Fibroblast of skin of back (primary cell): ENCODE measurements around the gene SLC39A11.

Experiments
- DNase-seq: peaks from one replicate; pipeline ENCODE4 v3.0.0-alpha.2; 2013

SLC39A11 gene

DNA sequence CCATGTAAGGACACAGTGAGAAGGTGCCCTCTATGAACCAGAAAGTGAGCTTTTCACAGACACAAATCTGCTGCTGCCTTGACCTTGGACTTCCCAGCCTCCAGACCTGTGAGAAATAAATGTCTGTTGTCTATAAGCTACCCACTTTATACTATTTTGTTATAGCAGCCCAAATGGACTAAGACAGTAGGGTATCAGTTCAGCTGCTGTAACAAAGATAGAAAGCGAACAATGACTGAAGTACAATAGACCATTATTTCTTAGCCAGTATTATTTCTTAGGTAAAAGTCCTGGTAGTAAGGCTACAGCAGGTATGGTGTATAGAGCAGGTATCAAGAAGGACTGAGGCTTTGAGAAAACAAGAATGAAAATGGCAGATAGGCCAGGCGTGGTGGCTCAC is 117.0 kb downstream of the SLC39A11 start:
- no peak for DNase-seq

DNA sequence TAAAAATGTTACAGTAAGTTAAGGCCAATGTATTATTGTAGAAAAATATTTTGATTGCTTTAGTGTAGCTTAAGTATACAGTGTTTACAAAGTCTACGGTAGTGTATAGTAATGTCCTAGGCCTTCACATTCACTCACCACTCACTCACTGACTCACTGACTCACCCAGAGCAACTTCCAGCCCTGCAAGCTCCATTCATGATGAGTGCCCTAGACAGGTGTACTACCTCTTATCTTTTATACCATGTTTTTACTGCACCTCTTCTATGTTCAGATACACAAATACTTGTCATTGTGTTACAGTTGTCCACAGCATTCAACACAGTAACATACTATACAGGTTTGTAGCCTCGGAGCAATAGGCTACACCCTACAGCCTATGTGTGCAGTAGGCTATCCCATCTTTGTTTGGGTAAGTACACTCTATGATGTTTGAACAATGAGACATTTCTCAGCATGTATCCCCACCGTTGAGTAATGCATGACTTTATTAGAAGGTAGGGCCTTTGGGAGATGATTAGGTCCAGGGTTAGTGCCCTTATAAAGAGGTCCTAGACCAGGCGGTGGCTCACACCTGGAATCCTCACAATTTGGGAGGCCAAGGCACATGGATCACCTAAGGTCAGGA is 117.8 kb downstream of the SLC39A11 start:
- DNase-seq, result peak; percentile 67

DNA sequence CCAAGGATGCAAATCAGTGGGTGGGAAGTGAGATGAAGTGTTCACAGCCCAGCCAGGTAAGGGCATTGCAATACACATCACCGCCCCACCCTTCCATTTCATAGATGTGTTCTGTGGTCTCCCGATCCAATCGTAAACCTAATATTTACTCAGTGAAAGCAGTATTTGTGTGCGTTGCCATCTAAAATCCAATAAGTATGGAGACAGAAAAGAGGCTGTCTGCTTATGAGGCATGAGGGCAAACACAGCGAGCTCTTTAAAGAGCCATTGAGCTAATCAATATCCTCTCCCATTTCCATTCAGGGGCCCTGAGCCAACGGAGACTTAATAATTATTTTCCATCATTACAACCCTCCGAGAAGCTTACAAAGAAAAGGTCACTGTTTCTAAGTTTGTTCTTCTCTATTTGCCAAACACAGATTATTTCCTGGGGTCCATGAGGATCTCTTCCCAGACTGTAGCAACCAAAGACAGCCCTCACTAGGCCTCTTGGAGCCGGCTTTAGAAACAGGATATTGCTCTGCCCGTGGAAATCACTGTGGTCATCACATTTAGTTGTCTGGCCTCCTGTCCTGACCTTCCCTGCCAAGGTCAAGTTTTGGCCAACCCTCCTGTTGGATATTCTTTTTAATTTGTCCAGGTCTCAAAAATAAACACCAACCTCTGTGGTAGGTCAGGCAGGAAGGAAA is 120.1 kb downstream of the SLC39A11 start:
- no peak for DNase-seq

DNA sequence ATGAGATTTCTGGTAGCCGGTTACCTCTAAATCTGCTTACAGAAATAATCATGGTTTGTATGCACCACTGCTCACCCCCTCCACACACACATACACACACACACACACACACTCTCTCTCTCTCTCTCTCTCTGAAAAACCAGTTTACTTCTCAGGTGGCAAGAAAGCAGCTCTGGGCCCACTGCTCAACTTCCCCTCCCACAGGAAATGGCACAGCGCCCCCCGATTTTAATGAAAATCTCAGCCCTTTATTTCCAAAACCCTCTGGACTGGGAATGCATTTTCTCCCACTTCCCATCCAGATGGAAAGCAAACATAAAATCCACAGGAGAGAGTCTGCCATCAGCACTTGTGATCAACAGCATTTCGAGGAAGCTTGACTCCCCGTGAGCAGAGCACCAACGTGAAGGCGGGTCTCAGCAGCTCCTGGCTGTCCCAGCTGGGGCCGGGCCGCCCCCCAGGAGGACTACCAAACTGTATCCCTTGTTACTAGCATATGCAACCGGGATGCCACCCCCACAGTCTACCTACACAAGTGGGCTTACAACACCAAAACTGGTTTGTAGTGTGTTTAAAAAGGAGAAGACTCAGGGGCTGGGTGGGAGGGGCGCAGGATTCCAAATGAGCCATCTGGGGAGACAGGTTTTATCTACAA is 121.1 kb downstream of the SLC39A11 start:
- DNase-seq, result no peak

DNA sequence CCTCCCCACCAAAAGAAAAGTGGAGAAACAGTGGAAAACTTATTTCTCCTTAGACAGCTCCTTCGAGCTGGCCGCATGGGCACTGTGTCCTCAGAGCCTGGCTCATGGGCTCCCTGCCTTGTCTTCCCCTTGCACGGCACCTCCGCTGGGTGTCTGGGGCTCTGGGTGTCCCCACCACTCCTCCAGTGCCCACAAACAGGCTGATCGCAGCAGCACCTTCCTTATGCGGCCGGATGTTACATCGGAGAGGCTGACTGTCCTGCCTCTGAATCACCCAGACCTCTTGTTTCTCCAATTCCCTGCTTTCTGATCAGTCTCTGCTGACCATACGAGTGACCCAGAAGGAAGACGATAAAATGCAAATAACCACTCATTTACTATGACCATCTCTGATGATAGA is 121.7 kb downstream of the SLC39A11 start:
- no peak for DNase-seq

DNA sequence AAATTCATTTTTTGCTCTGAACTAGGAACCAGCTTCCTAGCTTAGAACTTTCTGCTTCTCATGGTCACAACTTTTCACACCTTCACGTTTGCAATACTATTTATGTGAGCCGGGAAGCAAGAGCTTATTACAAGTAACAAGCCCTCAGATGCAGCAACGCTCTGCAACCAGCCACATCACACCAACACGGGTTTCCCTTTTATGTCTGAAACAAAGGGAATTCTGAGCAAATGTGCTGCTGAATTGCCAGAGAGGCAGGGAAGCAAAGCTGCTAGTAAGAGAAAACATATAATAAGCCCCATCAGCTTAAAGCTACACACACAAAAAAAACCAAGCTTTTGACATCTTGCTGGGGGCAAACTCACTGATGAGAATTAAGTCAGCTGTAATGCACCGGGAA is 122.2 kb downstream of the SLC39A11 start:
- DNase-seq, result no peak

DNA sequence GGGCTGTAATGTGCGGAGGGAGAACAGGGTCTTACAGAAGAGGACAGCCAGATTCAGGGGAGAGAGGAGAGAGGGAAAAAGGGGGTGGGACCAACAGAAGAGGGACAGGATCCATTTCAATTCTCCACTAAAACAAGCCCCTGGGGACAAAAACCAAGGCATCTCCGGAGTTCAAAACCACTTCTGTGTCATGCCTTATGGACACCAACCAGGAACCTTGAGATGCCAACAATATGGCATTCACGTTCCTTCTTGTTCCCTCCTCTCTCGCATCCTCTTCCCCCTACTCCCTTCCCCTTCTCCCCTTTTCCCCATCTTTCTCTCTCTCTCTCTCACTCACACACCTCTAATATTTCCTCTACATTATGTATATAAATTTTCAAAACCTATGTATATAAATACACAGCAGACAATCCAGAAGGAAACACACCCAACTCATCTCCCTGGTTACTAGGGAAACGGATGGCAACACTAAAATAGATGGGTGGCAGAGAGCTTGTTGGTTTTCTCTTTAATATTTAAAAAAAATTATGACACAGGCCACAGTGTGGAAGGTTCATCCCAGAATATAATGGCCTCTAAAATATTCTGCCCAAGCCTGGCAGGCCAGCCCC is 123.1 kb downstream of the SLC39A11 start:
- no peak for DNase-seq

DNA sequence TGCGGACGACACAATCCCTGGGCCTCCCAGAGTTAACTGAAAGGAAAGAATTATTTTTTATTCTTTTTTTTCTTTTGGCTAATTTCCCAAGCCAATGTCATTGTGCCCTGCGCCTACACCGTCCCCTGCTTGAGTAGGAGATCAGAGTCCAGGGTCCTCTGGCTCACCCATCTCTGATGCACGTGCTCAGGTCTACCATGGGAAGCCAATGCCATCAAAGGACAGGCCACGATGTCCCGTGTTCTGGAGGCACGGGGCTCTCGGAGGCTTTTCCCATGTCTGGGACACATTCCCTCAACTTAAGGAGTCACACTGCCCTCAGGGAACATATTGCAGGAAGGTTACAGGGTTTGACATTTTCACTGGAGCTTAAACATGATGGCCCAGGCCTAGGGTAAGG is 123.7 kb downstream of the SLC39A11 start:
- no peak for DNase-seq

DNA sequence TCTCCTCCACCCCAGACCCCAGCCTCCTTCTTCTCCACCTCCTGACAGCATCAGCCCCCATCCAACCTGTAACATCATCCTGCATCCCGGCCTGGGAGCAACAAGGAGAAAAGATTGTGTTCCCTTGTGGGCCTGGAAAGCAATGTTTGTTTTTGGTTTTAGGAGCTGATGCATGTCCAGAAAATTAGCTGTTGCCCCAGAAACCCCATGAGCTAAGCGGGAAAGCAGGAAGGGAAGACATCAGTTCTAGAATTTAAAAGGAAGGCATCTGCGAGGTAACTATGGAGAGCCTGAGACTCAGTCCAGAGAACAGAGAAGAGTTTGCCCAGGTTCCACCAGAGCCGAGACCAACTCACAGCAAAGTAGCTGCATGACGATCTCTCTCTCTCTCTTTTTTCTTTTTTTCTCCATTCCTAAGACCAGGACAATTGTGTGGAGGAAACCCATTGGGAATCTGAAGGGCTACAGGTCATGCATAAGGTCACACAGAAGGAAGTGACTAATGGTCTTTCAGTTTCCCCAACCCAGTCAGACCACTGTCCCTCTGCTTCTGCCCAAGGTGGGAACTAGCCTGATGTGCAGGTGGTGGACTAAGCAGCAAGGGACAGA is 124.4 kb downstream of the SLC39A11 start:
- DNase-seq, result no peak

DNA sequence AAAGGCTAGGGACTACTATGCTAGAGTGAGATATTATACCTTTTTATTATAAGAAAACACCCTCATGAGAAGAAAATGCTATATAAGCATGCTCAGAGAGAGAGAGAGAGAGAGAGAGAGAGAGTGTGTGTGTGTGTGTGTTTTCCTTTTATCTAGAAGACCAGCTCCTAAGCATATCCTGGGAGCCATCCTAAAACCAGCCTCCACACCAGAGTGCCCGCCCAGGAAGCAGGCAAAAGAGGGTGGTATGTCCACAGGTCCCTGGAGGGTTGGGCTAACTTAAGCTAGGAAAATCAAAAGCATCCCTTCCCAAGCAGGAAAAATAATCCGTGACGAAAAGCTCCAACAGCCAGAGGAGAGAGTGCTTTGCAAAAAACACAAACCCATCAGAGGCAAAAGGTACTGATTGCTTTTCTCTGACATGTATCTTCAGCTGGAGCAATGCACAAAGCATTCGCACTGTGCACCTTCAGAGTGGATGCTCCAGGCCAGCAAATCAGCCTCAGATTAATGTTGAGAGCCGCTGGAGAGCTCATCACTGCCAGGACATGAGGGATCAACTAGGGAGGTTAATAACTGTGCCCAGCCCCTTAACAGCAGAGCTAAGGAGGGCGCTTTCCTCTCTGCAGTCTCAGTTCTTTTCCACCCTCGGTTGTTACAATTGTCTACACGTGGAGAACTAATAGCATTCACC is 125.1 kb downstream of the SLC39A11 start:
- peak; percentile 36 for DNase-seq

DNA sequence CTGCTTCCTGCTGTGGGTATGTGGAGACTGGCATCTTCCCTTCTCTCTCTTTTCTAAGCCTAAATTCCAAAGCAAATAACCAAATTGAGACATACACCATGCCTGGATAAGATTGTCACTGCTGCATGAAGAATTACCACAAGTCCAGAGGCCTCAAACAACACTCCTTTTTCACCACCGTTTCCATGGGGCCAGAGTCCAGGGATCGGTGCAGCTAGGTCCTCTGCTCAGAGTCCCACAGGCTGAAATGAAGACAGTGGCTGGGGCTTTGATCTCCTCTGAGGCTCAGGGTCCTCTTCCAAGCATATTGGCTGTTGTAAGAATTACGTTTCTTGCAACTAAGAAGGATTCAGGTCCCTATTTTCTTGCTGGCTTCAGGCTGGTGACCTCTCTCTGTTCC is 130.4 kb downstream of the SLC39A11 start:
- no peak for DNase-seq

DNA sequence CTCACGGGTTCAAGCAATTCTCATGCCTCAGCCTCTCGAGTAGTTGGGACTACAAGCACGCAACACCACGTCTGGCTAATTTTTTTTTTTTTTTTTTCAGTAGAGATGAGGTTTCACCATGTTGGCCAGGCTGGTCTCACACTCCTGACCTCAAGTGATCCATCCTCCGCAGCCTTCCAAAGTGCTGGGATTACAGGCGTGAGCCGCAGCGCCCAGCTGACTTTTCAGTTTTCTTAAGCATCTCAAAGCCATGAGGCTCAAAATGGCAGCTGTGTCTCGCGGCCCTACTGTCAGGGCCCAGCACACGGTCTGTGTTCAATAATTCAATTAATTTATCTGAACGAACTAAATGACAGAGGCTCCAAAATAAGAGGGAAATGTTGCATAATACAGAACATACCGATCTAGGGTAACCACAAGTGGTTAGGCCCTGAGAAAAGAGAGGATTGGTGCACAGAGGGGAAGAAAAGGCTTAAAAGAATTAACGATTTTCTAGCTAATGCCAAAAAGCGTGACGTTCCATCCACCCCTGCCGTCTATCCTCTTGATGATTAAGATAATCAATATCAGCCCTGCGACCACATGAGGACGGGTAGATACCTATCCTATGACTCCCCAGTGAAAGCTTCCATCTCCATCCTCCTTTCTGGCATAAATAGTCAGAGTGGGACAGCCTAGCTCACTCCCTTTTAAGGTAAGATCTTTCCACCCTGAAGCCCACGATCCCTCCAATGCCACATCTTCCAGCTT is 136.9 kb downstream of the SLC39A11 start:
- no peak for DNase-seq

DNA sequence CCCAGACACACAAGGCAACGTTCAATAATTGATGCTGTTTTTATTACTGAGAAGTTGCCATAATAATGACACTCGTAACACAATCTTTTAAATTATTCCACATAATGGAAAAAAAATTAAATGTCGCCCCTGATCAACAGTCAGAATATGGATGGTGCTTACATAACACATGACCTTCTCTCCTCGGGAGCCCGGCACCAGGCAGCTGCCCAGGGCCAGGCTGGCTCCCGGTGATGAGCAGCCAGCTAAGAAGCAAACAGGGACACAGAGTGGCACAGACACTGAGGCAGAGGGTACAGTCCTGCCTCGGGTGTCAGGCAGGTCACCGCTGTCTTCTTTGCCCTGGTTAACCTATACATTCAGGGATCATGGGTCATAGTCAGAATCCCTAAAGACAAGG is 137.9 kb downstream of the SLC39A11 start:
- DNase-seq, result no peak

DNA sequence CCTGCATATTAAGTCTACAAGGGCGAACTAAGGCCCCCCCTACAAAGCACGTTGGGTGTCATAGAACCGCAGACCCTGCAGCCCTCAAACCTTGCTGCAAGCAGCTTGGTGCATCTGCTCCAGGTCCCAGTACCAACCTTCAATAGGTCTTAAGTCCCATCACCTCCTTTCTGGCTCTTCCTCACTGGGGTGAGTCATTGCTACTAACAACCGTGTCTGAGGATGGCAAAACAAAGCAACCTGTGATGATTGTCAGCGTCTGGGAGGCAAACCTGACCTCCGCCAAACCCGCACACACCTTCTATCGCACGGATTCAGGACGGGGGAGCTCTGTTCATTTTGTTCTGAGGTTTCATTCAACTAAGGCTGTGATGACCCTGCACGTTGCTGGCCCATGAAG is 138.9 kb downstream of the SLC39A11 start:
- DNase-seq, result no peak

DNA sequence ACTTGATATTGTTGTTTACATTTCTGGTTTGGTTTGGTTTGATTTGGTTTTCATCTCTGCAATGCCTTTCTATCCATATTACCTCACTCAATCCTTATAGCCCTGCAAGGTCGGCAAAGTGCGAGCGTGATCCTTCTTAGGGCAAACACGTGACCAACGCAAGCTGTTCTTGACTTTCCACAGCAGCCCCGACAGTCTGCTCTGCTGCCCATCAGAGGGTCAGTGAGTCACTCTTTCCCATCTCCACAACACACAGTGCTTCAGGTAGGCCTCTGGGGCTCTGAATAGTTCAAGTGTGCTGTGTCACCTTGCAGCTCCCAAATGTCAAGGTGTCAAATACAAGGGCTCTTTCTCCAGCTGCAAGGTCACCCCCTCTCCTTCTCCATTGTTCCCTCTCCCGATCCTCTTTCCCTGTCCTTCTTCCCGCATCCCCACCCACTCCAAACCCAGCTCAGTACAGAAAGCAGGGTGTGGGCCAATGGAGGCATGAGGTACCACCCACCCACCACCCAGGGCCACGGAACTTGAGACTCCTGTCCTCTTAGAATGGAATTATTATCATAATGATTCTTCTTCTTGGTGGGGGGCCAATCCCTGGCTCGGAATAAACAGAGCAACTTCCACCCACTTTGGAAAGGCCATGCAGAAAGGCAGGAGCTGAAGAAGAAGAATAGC is 139.7 kb downstream of the SLC39A11 start:
- no peak for DNase-seq

DNA sequence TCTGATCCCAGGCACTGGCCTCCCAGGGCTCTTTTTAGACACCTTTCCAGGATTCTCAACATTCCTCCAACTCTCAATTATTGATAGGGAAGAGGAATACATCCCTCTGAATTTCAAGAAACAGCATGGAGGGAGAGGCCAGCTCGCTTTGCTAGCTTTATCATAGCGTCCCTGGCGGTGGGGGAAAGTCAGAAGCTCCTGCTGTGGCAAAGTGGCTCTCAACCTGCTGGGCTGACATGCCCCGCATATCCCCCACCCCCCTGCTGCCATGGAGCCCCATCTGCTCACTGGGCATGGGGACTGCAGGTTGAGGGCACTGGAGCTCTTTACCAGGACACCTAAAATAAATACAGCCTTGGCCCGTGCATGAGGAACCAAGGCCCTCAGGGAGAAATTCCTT is 140.3 kb downstream of the SLC39A11 start:
- no peak for DNase-seq

DNA sequence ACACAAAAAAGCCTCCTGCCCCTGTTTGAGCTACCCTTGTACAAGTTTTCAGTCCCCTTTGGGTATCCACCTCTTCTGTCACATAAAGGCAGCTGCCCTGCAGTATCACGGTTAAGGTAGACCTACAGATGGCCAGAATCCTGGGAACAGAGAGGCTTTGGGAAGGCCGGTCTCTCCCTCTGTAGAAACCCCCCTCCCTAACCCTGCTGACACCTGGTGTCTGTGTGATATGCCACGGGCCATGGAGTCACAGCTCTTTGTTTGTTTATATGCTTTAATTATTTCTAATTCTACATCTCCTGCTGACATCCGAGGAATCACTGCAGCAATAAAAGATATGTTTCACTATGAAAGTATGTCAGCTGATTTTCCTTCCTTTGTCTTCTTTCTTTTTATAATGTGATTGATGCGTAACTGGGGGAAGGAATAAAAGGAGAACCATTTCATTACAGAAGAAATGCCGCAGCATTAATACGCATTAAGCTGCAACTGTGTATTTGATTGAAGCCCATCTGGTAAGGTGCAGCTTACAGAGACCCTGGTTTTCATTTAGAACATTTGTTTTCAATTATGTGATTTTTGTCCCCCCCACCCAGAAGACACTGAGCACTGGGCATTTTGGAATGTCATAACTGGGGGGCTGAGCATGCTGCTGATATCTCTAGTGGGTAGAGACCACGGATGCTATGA is 142.1 kb downstream of the SLC39A11 start:
- no peak for DNase-seq

DNA sequence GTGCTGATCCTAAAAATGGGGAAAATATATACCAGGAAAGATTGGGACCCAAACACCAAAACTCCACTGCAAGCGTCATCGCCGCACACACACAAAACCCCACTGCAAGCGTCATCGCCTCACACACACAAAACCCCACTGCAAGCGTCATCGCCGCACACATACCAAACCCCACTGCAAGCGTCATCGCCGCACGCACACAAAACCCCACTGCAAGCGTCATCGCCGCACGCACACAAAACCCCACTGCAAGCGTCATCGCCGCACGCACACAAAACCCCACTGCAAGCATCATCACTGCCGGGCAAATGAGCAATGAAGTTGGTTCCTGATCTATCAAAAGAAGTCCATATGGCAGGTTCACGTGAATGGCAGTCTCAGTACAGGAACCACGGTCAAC is 144.4 kb downstream of the SLC39A11 start:
- DNase-seq, result no peak

DNA sequence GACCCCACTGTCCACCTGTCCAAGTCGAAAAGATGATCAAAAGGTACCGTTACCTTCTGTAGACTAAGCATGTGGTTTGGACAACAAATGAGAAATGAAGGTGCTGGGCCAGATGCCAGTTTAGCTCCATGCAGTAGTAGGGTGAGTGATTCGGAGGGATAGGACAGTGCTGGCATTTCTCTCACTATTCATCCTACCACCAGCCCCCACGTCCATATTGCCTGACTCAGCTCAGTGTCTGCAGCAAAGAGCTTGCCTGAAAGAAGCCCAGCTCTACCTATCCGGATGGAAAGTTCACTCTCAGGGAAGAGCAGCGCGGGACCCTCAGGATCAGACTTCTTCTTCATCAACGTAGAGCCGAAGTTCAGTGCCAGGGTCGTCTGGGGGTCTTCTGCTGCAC is 145.0 kb downstream of the SLC39A11 start:
- no peak for DNase-seq

DNA sequence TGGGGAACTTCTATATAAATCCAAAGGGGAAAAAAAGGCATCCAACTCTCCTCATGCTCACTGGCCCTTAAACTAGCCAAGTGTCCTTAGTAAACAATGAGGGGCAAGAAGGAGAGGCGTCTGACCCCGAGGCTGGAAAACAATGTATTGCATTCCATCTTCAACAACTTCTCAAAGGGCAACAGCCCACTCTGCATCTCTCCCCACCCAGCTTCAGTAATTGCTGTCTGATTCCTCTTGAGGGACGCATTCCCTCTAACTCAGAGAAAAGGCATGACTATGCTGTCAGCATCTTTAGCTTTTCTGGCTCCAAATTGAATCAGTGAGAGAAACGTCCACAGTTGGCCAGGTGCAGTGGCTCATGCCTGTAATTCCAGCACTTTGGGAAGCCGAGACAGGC is 145.8 kb downstream of the SLC39A11 start:
- no peak for DNase-seq

DNA sequence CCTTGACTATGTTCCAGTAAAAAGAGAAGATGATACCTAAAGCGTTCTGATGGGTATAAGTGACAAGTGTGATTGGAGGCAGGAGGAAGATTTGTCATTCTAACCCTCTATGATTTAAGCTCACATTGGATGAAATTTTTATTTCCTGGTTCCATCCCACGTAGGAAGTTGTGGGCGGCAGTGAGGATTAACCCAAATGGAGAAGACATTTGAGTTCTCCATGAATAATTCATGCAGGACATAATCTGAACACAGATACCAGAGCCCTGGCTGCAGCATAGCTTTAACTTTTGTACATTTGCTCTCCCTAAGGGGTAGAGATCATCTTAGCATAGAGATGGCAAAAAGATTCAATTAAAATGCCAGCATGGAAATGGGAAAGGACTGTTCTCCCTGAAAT is 146.3 kb downstream of the SLC39A11 start:
- DNase-seq, result no peak
